Measurements from ENCODE around the gene CD200R1L.

The CD200R1L gene, protein sequence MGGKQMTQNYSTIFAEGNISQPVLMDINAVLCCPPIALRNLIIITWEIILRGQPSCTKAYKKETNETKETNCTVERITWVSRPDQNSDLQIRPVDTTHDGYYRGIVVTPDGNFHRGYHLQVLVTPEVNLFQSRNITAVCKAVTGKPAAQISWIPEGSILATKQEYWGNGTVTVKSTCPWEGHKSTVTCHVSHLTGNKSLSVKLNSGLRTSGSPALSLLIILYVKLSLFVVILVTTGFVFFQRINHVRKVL

GRCh38 chr3:112846764-112847163 lies at the start of gene CD200R1L:
CD200R1L (minus strand) TSS chr3:112846864; CDS start chr3:112829367, 17,497 bp downstream.
- H3K4me1 Mint-ChIP-seq: no peaks in the 10 kb centered on the region
- H3K4me3 Mint-ChIP-seq: no peak within 1 kb of the TSS
- H3K27ac Mint-ChIP-seq: no peak within 1 kb of the TSS
- H3K27me3 Mint-ChIP-seq (ENCODE audit: low read depth): no peaks in the 10 kb centered on the region
- H3K9me3 Mint-ChIP-seq: peaks cover 33% of the 10 kb centered on the region
- no peaks in the 10 kb centered on the region for H3K36me3 Mint-ChIP-seq (ENCODE audit: low read depth)
- TF ChIP-seq CTCF (IDR thresholded peaks at IDR 0.05; ENCODE audit: unreplicated experiment in 3 of 3): no peak

- no peaks in the 10 kb centered on the region for H3K27me3 Mint-ChIP-seq (ENCODE audit: low read depth)
- H3K27ac Mint-ChIP-seq: no peak overlapping the region
- H3K9me3 Mint-ChIP-seq: peaks cover 3% of the 10 kb centered on the region
- no peak overlapping the region for H3K4me3 Mint-ChIP-seq
- no peaks in the 10 kb centered on the region for H3K4me1 Mint-ChIP-seq
- TF ChIP-seq CTCF (IDR thresholded peaks at IDR 0.05; ENCODE audit: unreplicated experiment in 3 of 3): no peak
- no peaks in the 10 kb centered on the region for H3K36me3 Mint-ChIP-seq (ENCODE audit: low read depth)
Measured at GRCh38 chr3:112894258-112894657, 47.6 kb upstream of the CD200R1L start.

DNA sequence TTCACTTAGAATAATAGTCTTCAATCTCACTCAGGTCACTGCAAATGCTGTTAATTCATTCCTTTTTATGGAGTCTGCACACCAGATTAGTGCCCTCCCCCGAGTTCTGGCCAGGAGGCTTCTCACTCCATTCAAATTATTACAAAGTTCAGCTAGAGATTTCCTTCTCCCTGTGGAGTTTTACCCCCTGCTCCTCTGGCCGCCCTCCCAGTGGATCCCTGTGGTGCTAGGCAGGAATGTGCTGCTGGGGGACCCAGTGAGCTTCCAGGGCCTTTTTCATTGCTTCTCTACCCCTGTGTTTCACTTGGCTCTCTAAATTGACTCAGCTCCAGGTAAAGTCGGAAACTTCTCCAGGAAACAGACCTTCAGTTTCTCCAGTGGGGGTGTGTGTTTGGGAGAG lies 42.7 kb upstream of the CD200R1L start:
- Mint-ChIP-seq H3K4me1 (no peaks in the 10 kb centered on the region), H3K27ac (no peak overlapping the region), H3K27me3 (ENCODE audit: low read depth) (no peaks in the 10 kb centered on the region), H3K4me3 (no peak overlapping the region), H3K9me3 (peaks cover 3% of the 10 kb centered on the region), H3K36me3 (ENCODE audit: low read depth) (no peaks in the 10 kb centered on the region)
- no peak for TF ChIP-seq CTCF (IDR thresholded peaks at IDR 0.05; ENCODE audit: unreplicated experiment in 3 of 3)

GRCh38 chr3:112888381-112889085 lies 41.9 kb upstream of the CD200R1L start:
- H3K4me3 Mint-ChIP-seq: no peak overlapping the region

GRCh38 chr3:112884678-112885290 lies 38.1 kb upstream of the CD200R1L start:
- Mint-ChIP-seq H3K4me3 (no peak overlapping the region), H3K27me3 (ENCODE audit: low read depth) (no peaks in the 10 kb centered on the region), H3K4me1 (no peaks in the 10 kb centered on the region), H3K36me3 (ENCODE audit: low read depth) (no peaks in the 10 kb centered on the region), H3K9me3 (peaks cover 2% of the 10 kb centered on the region), H3K27ac (no peak overlapping the region)
- no peak for TF ChIP-seq CTCF (IDR thresholded peaks at IDR 0.05; ENCODE audit: unreplicated experiment in 3 of 3)

More at GRCh38 chr3:112888381-112889085, 41.9 kb upstream of the CD200R1L start:
- TF ChIP-seq CTCF (IDR thresholded peaks at IDR 0.05; ENCODE audit: unreplicated experiment in 3 of 3): no peak
- no peaks in the 10 kb centered on the region for H3K27me3 Mint-ChIP-seq (ENCODE audit: low read depth)
- H3K4me1 Mint-ChIP-seq: no peaks in the 10 kb centered on the region
- no peak overlapping the region for H3K27ac Mint-ChIP-seq
- H3K9me3 Mint-ChIP-seq: peaks cover 3% of the 10 kb centered on the region
- no peaks in the 10 kb centered on the region for H3K36me3 Mint-ChIP-seq (ENCODE audit: low read depth)
